Neural cell (in vitro differentiated cells): ENCODE measurements around the gene MME. TPM values are rescaled to one million over a fixed set of nuclear protein-coding genes. Genes with fewer than 3 reads are reported as not detected.

Source experiments
- H2AFZ ChIP-seq: fragments of 200-600, 300-800 bp; sonication (generic), shearing (Covaris generic); 2 replicates; pipeline ENCODE4 v1.6.0; 2014; ENCODE audit warnings: low read depth, mild to moderate bottlenecking, antibody characterized with exemption, low read length, moderate library complexity
- H3F3A ChIP-seq: fragments of 200-600 bp; shearing (Covaris generic); 2 replicates; pipeline ENCODE4 v1.6.1; 2016; ENCODE audit warnings: mild to moderate bottlenecking, moderate library complexity, mixed read lengths, antibody characterized with exemption, low read length; ENCODE audit not compliant: insufficient read depth, poor library complexity, severe bottlenecking
- H3K27ac ChIP-seq: fragments of 200-600, 300-800 bp; sonication (generic), shearing (Covaris generic); 2 replicates; pipeline ENCODE4 v1.5.1; 2014; ENCODE audit warnings: mild to moderate bottlenecking, low read length, moderate library complexity
- H3K27me3 ChIP-seq: fragments of 300-800, 200-600 bp; sonication (generic), shearing (Covaris generic); 2 replicates; pipeline ENCODE4 v1.6.0; 2014; ENCODE audit warnings: mild to moderate bottlenecking, low read depth, low read length, moderate library complexity; ENCODE audit not compliant: insufficient read depth
- H3K36me3 ChIP-seq: fragments of 300-800, 200-600 bp; sonication (generic), shearing (Covaris generic); 2 replicates; pipeline ENCODE4 v1.5.1; 2014; ENCODE audit warnings: mild to moderate bottlenecking, antibody characterized with exemption, low read length, moderate library complexity; ENCODE audit not compliant: insufficient read depth
- H3K4me2 ChIP-seq: fragments of 300-800, 200-600 bp; sonication (generic), shearing (Covaris generic); 2 replicates; pipeline ENCODE4 v1.6.0; 2014; ENCODE audit warnings: mild to moderate bottlenecking, low read length
- H3K4me3 ChIP-seq: fragments of 300-800, 200-600 bp; sonication (generic), shearing (Covaris generic); 2 replicates; pipeline ENCODE4 v1.5.1; 2014; ENCODE audit warnings: mild to moderate bottlenecking, low read length, moderate library complexity
- H3K79me2 ChIP-seq: fragments of 200-600 bp; shearing (Covaris generic); replicated peaks from 2 replicates; pipeline ENCODE4 v1.6.0; 2014; ENCODE audit warnings: mild to moderate bottlenecking, low read length, moderate library complexity; ENCODE audit not compliant: insufficient read depth
- H3K9ac ChIP-seq: fragments of 300-800, 200-600 bp; sonication (generic), shearing (Covaris generic); 2 replicates; pipeline ENCODE4 v1.6.1; 2016; ENCODE audit warnings: mild to moderate bottlenecking, low read length, mixed read lengths
- H3K9me2 ChIP-seq: fragments of 200-600 bp; shearing (Covaris generic); 2 replicates; pipeline ENCODE4 v1.6.1; 2016; ENCODE audit warnings: mild to moderate bottlenecking, low read length, mixed read lengths; ENCODE audit not compliant: insufficient read depth
- H3K9me3 ChIP-seq: fragments of 200-600, 300-800 bp; sonication (generic), shearing (Covaris generic); 2 replicates; pipeline ENCODE4 v1.6.1; 2016; ENCODE audit warnings: mild to moderate bottlenecking, mixed run types, low read length, moderate library complexity, mixed read lengths
- H4K20me1 ChIP-seq: fragments of 200-600 bp; shearing (Covaris generic); 2 replicates; pipeline ENCODE4 v1.6.1; 2016; ENCODE audit warnings: mild to moderate bottlenecking, mixed run types; ENCODE audit not compliant: insufficient read depth
- EP300 ChIP-seq: fragments of 450-650 bp; conservative IDR thresholded peaks from 2 replicates; pipeline ENCODE4 v1.6.1; 2014; ENCODE audit warnings: antibody characterized with exemption, mild to moderate bottlenecking, moderate library complexity; ENCODE audit not compliant: poor library complexity, severe bottlenecking
- EZH2 ChIP-seq: fragments of 200-600, 300-800 bp; shearing (Covaris generic), sonication (generic); IDR thresholded peaks from 2 replicates; pipeline ENCODE4 v1.6.1; 2014; ENCODE audit warnings: antibody characterized with exemption, low read length, borderline replicate concordance, mild to moderate bottlenecking; ENCODE audit not compliant: insufficient read depth, poor library complexity, severe bottlenecking
- MXI1 ChIP-seq: fragments of 450-650 bp; conservative IDR thresholded peaks from 2 replicates; pipeline ENCODE4 v1.6.1; 2014; ENCODE audit warnings: antibody characterized with exemption, mild to moderate bottlenecking; ENCODE audit not compliant: poor library complexity, severe bottlenecking
- POLR2AphosphoS5 ChIP-seq: IDR thresholded peaks from 2 replicates; pipeline ENCODE4 v1.6.1; 2012
- RAD21 ChIP-seq: fragments of 450-650 bp; conservative IDR thresholded peaks from 2 replicates; pipeline ENCODE4 v1.6.1; 2014; ENCODE audit warnings: antibody characterized with exemption, mild to moderate bottlenecking, moderate library complexity
- REST ChIP-seq: IDR thresholded peaks from 2 replicates; pipeline ENCODE4 v1.6.1; 2012; ENCODE audit warnings: borderline replicate concordance
- SMC3 ChIP-seq: fragments of 450-650 bp; conservative IDR thresholded peaks from 2 replicates; pipeline ENCODE4 v1.6.1; 2014; ENCODE audit warnings: antibody characterized with exemption, mild to moderate bottlenecking, moderate library complexity; ENCODE audit not compliant: poor library complexity
- TAF1 ChIP-seq: IDR thresholded peaks from 2 replicates; pipeline ENCODE4 v1.6.1; 2012; ENCODE audit warnings: low read depth
- polyA plus RNA-seq: library from polyadenylated mRNA; depleted of rRNA; stranded (reverse); fragments of >200 nt; gene quantifications from 2 replicates; pipeline ENCODE4 v1.2.3, GENCODE V29; 2014
- TF ChIP-seq, protein P1 (sequence below): fragments of 450-650 bp; IDR thresholded peaks from 2 replicates; pipeline ENCODE4 v1.5.1; 2014; ENCODE audit warnings: antibody characterized with exemption, mild to moderate bottlenecking, moderate library complexity; ENCODE audit not compliant: poor library complexity, severe bottlenecking

MME gene
- polyA plus RNA-seq, 1 donor from 2014 or later: 0.54 TPM

DNA sequence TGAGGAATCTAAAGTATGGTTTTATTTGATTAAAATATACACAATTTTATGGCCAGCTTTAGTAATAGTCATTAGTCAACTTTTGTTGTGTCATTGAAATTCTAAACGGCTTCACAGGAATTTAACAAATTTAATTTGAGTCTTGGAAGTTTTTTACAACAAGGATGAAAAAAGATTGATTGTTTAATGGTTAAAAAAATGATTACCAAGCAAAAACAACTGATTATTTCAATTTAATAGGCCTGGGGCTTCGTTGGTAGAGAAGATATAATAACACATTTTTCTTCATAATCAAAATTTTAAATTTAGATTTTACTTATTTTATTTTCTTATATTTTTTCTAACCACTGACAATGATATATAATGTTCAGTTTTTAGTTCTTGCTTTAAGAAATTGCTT is 4.4 kb downstream of the MME start:
- Histone ChIP-seq H3K9me2 (no peaks in the 10 kb centered on the region), H3K9me3 (no peaks in the 10 kb centered on the region), H4K20me1 (no peaks in the 10 kb centered on the region), H3K36me3 (no peaks in the 10 kb centered on the region), H3K27ac (no peak overlapping the region), H3K9ac (no peak overlapping the region), H3K4me2 (no peak overlapping the region), H3K27me3 (peaks cover 36% of the 10 kb centered on the region), H3F3A (no peaks in the 10 kb centered on the region), H3K4me3 (no peak overlapping the region), H3K79me2 (no peaks in the 10 kb centered on the region), H2AFZ (no peak overlapping the region)
- TF ChIP-seq REST (no peak), MXI1 (no peak), POLR2AphosphoS5 (no peak), SMC3 (no peak), TAF1 (no peak), EP300 (no peak), RAD21 (no peak), EZH2 (no peak)
- TF ChIP-seq, protein P1, sequence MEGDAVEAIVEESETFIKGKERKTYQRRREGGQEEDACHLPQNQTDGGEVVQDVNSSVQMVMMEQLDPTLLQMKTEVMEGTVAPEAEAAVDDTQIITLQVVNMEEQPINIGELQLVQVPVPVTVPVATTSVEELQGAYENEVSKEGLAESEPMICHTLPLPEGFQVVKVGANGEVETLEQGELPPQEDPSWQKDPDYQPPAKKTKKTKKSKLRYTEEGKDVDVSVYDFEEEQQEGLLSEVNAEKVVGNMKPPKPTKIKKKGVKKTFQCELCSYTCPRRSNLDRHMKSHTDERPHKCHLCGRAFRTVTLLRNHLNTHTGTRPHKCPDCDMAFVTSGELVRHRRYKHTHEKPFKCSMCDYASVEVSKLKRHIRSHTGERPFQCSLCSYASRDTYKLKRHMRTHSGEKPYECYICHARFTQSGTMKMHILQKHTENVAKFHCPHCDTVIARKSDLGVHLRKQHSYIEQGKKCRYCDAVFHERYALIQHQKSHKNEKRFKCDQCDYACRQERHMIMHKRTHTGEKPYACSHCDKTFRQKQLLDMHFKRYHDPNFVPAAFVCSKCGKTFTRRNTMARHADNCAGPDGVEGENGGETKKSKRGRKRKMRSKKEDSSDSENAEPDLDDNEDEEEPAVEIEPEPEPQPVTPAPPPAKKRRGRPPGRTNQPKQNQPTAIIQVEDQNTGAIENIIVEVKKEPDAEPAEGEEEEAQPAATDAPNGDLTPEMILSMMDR: no peak

DNA sequence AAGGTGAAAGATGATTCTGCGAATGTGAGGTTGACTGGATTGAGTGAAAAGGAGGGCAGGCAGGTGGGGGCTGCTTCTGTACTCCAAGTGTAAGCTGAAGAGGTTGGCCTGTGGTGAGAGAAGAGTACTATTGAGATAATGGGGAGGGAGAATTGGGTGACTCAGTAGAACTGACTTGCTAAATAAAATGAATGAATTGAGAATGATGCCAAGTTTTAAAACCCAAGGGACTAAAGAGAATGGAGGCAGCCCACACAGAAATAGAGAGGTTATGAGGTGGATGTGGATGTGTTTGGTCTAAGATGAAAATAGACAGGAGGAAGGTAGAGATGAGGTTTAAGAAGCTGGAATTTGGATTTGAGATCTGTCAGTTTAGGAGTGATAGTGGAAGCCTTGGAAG is 5.9 kb downstream of the MME start:
- no peak for TF ChIP-seq RAD21
- TF ChIP-seq MXI1: no peak
- no peak for TF ChIP-seq TAF1
- TF ChIP-seq POLR2AphosphoS5: no peak
- no peak for TF ChIP-seq EP300
- TF ChIP-seq, protein P1: no peak
- no peak for TF ChIP-seq EZH2
- TF ChIP-seq SMC3: no peak
- no peak for TF ChIP-seq REST
- Histone ChIP-seq H3K79me2 (no peaks in the 10 kb centered on the region), H3K36me3 (no peaks in the 10 kb centered on the region), H2AFZ (no peak overlapping the region), H3F3A (no peaks in the 10 kb centered on the region), H3K27me3 (peaks cover 21% of the 10 kb centered on the region), H3K9ac (no peak overlapping the region), H3K9me2 (no peaks in the 10 kb centered on the region), H3K4me3 (no peak overlapping the region), H3K27ac (no peak overlapping the region), H4K20me1 (no peaks in the 10 kb centered on the region), H3K9me3 (no peaks in the 10 kb centered on the region), H3K4me2 (no peak overlapping the region)
